HEK293 (cell line): ENCODE data around the gene CIPC.

ENCODE experiments used
- CTCF ChIA-PET: fragments of 350-600 bp; formaldehyde crosslinking; extraction: SDS; loops from one replicate; lab custom pipeline; 2021; ENCODE audit warnings: antibody characterized with exemption; lab: Yijun Ruan, JAX
- POLR2A ChIA-PET: fragments of 300-600 bp; formaldehyde crosslinking; extraction: SDS; loops from one replicate; lab custom pipeline; 2020; ENCODE audit warnings: antibody characterized with exemption, inconsistent platforms; lab: Yijun Ruan, JAX
- H3K27ac ChIP-seq: fragments of 200-500 bp; sonication (Bioruptor generic); 2 replicates; pipeline ENCODE4 v1.5.1; 2014; ENCODE audit warnings: low read depth, low read length, control low read depth, inconsistent platforms; ENCODE audit errors: extremely low read depth
- H3K36me3 ChIP-seq, 2 experiments: fragments of 200-500 bp in 1 of 2; sonication (Bioruptor generic) in 1 of 2; 1 replicate in 1 of 2; 2 replicates in 1 of 2; pipeline ENCODE4 v1.5.1; 2014 to 2017; ENCODE audit warnings: inconsistent platforms in 2 of 2, low read length in 2 of 2; ENCODE audit not compliant: control insufficient read depth in 2 of 2, insufficient read depth in 1 of 2
- H3K4me1 ChIP-seq: fragments of 200-500 bp; sonication (Bioruptor generic); 2 replicates; pipeline ENCODE4 v1.5.1; 2014; ENCODE audit warnings: mild to moderate bottlenecking, low read length, inconsistent platforms; ENCODE audit not compliant: control insufficient read depth, insufficient read depth
- H3K4me3 ChIP-seq: 2 replicates; pipeline ENCODE4 v1.5.1; 2011; ENCODE audit warnings: low read depth, mild to moderate bottlenecking, control low read depth, low read length, moderate library complexity
- H3K9me3 ChIP-seq: fragments of 200-500 bp; sonication (Bioruptor generic); 2 replicates; pipeline ENCODE4 v1.5.1; 2014; ENCODE audit warnings: low read depth, low read length, inconsistent platforms; ENCODE audit not compliant: control insufficient read depth, insufficient read depth
- HOXA7 ChIP-seq: sonication (generic); formaldehyde crosslinking; IDR thresholded peaks from 2 replicates; pipeline ENCODE4 v1.8.1; 2022; ENCODE audit warnings: missing genetic modification reagents, borderline replicate concordance
- INSM2 ChIP-seq: fragments of 450-650 bp; formaldehyde crosslinking; IDR thresholded peaks from 2 replicates; pipeline ENCODE4 v1.5.1; 2016; ENCODE audit warnings: missing biosample characterization, missing genetic modification characterization
- MEIS1 ChIP-seq: sonication (generic); formaldehyde crosslinking; IDR thresholded peaks from 2 replicates; pipeline ENCODE4 v1.8.1; 2022; ENCODE audit warnings: missing genetic modification reagents, mild to moderate bottlenecking, borderline replicate concordance
- OSR2 ChIP-seq: fragments of 450-650 bp; formaldehyde crosslinking; IDR thresholded peaks from 2 replicates; pipeline ENCODE4 v1.5.1; 2016; ENCODE audit warnings: missing biosample characterization, missing genetic modification characterization
- PATZ1 ChIP-seq: fragments of 450-650 bp; formaldehyde crosslinking; IDR thresholded peaks from 2 replicates; pipeline ENCODE4 v1.5.1; 2016; ENCODE audit warnings: missing biosample characterization, missing genetic modification characterization
- PBX3 ChIP-seq: sonication (generic); formaldehyde crosslinking; IDR thresholded peaks from 2 replicates; pipeline ENCODE4 v1.8.1; 2022; ENCODE audit warnings: mild to moderate bottlenecking, moderate library complexity, missing genetic modification reagents
- RBAK ChIP-seq: fragments of 450-650 bp; formaldehyde crosslinking; IDR thresholded peaks from 2 replicates; pipeline ENCODE4 v1.5.1; 2016; ENCODE audit warnings: missing biosample characterization, missing genetic modification characterization
- REPIN1 ChIP-seq: fragments of 450-650 bp; formaldehyde crosslinking; IDR thresholded peaks from 2 replicates; pipeline ENCODE4 v1.5.1; 2017; ENCODE audit warnings: missing biosample characterization, missing genetic modification characterization, low read depth
- SCRT1 ChIP-seq: fragments of 450-650 bp; formaldehyde crosslinking; IDR thresholded peaks from 2 replicates; pipeline ENCODE4 v1.5.1; 2016; ENCODE audit warnings: missing biosample characterization, missing genetic modification characterization, borderline replicate concordance
- ZBTB10 ChIP-seq: fragments of 450-650 bp; formaldehyde crosslinking; IDR thresholded peaks from 2 replicates; pipeline ENCODE4 v1.5.1; 2016; ENCODE audit warnings: missing biosample characterization, missing genetic modification characterization
- ZBTB17 ChIP-seq: fragments of 450-650 bp; formaldehyde crosslinking; IDR thresholded peaks from 2 replicates; pipeline ENCODE4 v1.5.1; 2016; ENCODE audit warnings: missing biosample characterization, missing genetic modification characterization
- ZNF175 ChIP-seq: fragments of 450-650 bp; formaldehyde crosslinking; IDR thresholded peaks from 2 replicates; pipeline ENCODE4 v1.5.1; 2016; ENCODE audit warnings: missing biosample characterization, missing genetic modification characterization
- ZNF211 ChIP-seq: fragments of 450-650 bp; formaldehyde crosslinking; IDR thresholded peaks from 2 replicates; pipeline ENCODE4 v1.5.1; 2016; ENCODE audit warnings: low read depth, missing biosample characterization, missing genetic modification characterization
- ZNF311 ChIP-seq: fragments of 450-650 bp; formaldehyde crosslinking; IDR thresholded peaks from 2 replicates; pipeline ENCODE4 v1.5.1; 2017; ENCODE audit warnings: missing biosample characterization, missing genetic modification characterization, borderline replicate concordance
- ZNF335 ChIP-seq: fragments of 450-650 bp; formaldehyde crosslinking; conservative IDR thresholded peaks from 2 replicates; pipeline ENCODE4 v1.5.1; 2016; ENCODE audit warnings: missing biosample characterization, missing genetic modification characterization
- ZNF394 ChIP-seq: fragments of 450-650 bp; formaldehyde crosslinking; IDR thresholded peaks from 2 replicates; pipeline ENCODE4 v1.5.1; 2016; ENCODE audit warnings: missing biosample characterization, missing genetic modification characterization, mild to moderate bottlenecking, moderate library complexity, borderline replicate concordance
- ZNF423 ChIP-seq: fragments of 450-650 bp; formaldehyde crosslinking; IDR thresholded peaks from 2 replicates; pipeline ENCODE4 v1.5.1; 2016; ENCODE audit warnings: missing biosample characterization, missing genetic modification characterization
- ZNF433 ChIP-seq: fragments of 450-650 bp; formaldehyde crosslinking; IDR thresholded peaks from 2 replicates; pipeline ENCODE4 v1.5.1; 2016; ENCODE audit warnings: missing biosample characterization, missing genetic modification characterization, low read depth
- ZNF488 ChIP-seq: fragments of 450-650 bp; formaldehyde crosslinking; IDR thresholded peaks from 2 replicates; pipeline ENCODE4 v1.5.1; 2016; ENCODE audit warnings: missing biosample characterization, missing genetic modification characterization
- ZNF529 ChIP-seq: fragments of 450-650 bp; formaldehyde crosslinking; IDR thresholded peaks from 2 replicates; pipeline ENCODE4 v1.5.1; 2017; ENCODE audit warnings: missing genetic modification characterization, missing biosample characterization; ENCODE audit not compliant: insufficient replicate concordance
- ZNF571 ChIP-seq: fragments of 450-650 bp; formaldehyde crosslinking; IDR thresholded peaks from 2 replicates; pipeline ENCODE4 v1.5.0; 2017; ENCODE audit warnings: missing biosample characterization, missing genetic modification characterization
- ZNF585B ChIP-seq: fragments of 450-650 bp; formaldehyde crosslinking; IDR thresholded peaks from 2 replicates; pipeline ENCODE4 v1.5.1; 2016; ENCODE audit warnings: missing biosample characterization, missing genetic modification characterization
- ZNF623 ChIP-seq: fragments of 450-650 bp; formaldehyde crosslinking; IDR thresholded peaks from 2 replicates; pipeline ENCODE4 v1.5.1; 2016; ENCODE audit warnings: missing biosample characterization, missing genetic modification characterization
- ZNF837 ChIP-seq: fragments of 450-650 bp; formaldehyde crosslinking; IDR thresholded peaks from 2 replicates; pipeline ENCODE4 v1.5.1; 2016; ENCODE audit warnings: missing biosample characterization, missing genetic modification characterization
- ZSCAN16 ChIP-seq: fragments of 450-650 bp; formaldehyde crosslinking; IDR thresholded peaks from 2 replicates; pipeline ENCODE4 v1.5.1; 2016; ENCODE audit warnings: missing biosample characterization, missing genetic modification characterization
- ZSCAN18 ChIP-seq: fragments of 450-650 bp; formaldehyde crosslinking; IDR thresholded peaks from 2 replicates; pipeline ENCODE4 v1.5.1; 2016; ENCODE audit warnings: missing biosample characterization, missing genetic modification characterization

Gene CIPC

GRCh38 chr14:77157740-77158139 is 59.7 kb downstream of the CIPC start:
- Histone ChIP-seq H3K4me1 (no peaks in the 10 kb centered on the region), H3K4me3 (no peak overlapping the region), H3K36me3 (no peaks in the 10 kb centered on the region), H3K9me3 (no peaks in the 10 kb centered on the region), H3K27ac (no peak overlapping the region)
- POLR2A ChIA-PET, result no interaction called here
- CTCF ChIA-PET, result interaction anchor here (0.6 to 0.7 kb wide), 2 partner anchors 11 to 24 kb away, joined by 3 read pairs; no protein-coding TSS in a partner anchor
- no peak for TF ChIP-seq RBAK (tag by site-specific recombination)
- no peak for TF ChIP-seq OSR2 (tag by site-specific recombination)
- TF ChIP-seq MEIS1 (CRISPR knock-in tag), result no peak
- TF ChIP-seq ZNF488 (tag by site-specific recombination), result no peak
- TF ChIP-seq ZSCAN18, result no peak
- no peak for TF ChIP-seq ZNF394 (tag by site-specific recombination)
- no peak for TF ChIP-seq HOXA7 (CRISPR knock-in tag)
- no peak for TF ChIP-seq ZNF311 (tag by site-specific recombination)
- no peak for TF ChIP-seq INSM2
- TF ChIP-seq REPIN1 (tag by site-specific recombination), result no peak
- no peak for TF ChIP-seq ZNF571 (tag by site-specific recombination)
- TF ChIP-seq ZNF335 (tag by site-specific recombination), result no peak
- no peak for TF ChIP-seq ZNF529 (tag by site-specific recombination)
- no peak for TF ChIP-seq ZSCAN16 (tag by site-specific recombination)
- TF ChIP-seq ZNF623 (tag by site-specific recombination), result no peak
- no peak for TF ChIP-seq ZNF433 (tag by site-specific recombination)
- no peak for TF ChIP-seq PBX3 (CRISPR knock-in tag)

GRCh38 chr14:77158175-77158881 is 60.3 kb downstream of the CIPC start:
- Histone ChIP-seq H3K36me3 (no peaks in the 10 kb centered on the region), H3K4me3 (no peak overlapping the region), H3K4me1 (no peaks in the 10 kb centered on the region), H3K27ac (no peak overlapping the region), H3K9me3 (no peaks in the 10 kb centered on the region)
- CTCF ChIA-PET, result no interaction called here
- POLR2A ChIA-PET, result no interaction called here
- TF ChIP-seq ZNF423 (tag by site-specific recombination), result no peak
- no peak for TF ChIP-seq SCRT1
- TF ChIP-seq ZBTB17 (tag by site-specific recombination), result peak; percentile 71; the same call in 1 of the 2 replicates
- TF ChIP-seq ZNF211 (tag by site-specific recombination), result no peak
- TF ChIP-seq PATZ1 (tag by site-specific recombination), result 0 out of 2 replicates have a peak, but pooled peaks have one; percentile 46
- TF ChIP-seq ZBTB10 (tag by site-specific recombination), result 0 out of 2 replicates have a peak, but pooled peaks have one; percentile 21
- TF ChIP-seq ZNF175 (tag by site-specific recombination), result no peak
- TF ChIP-seq ZNF837 (tag by site-specific recombination), result no peak
- no peak for TF ChIP-seq ZNF585B (tag by site-specific recombination)
